GM18868 (cell line): ENCODE results near the gene PAMR1.
"Not testable (repeated sequence)": the region's sequence is repeated elsewhere in the genome, so short reads cannot be mapped to it uniquely, and the experiment has no call there.

Source experiments
- ATAC-seq: cut with Tn5 transposase; IDR thresholded peaks from one replicate; pipeline ENCODE4 v1.9.1; 2021; ENCODE audit warnings: mild to moderate bottlenecking, moderate library complexity; ENCODE audit not compliant: unreplicated experiment

The PAMR1 gene

GRCh38 chr11:35525501-35526175 lies at the start of gene PAMR1:
PAMR1 (minus strand) TSS chr11:35525616; CDS start chr11:35525585, 31 bp downstream.
- no peak for ATAC-seq

GRCh38 chr11:35571696-35572095 lies 46.3 kb upstream of the PAMR1 start:
- ATAC-seq: no peak

GRCh38 chr11:35567737-35568465 lies 42.5 kb upstream of the PAMR1 start:
- no peak for ATAC-seq

GRCh38 chr11:35566885-35567284 lies 41.5 kb upstream of the PAMR1 start:
- ATAC-seq: no peak

- ATAC-seq: no peak
Observed at GRCh38 chr11:35566181-35566580, 40.8 kb upstream of the PAMR1 start.

GRCh38 chr11:35564245-35564595 lies 38.8 kb upstream of the PAMR1 start:
- ATAC-seq: no peak

GRCh38 chr11:35563484-35564244 lies 38.2 kb upstream of the PAMR1 start:
- no peak for ATAC-seq

- no peak for ATAC-seq
Observed at GRCh38 chr11:35559949-35560348, 34.5 kb upstream of the PAMR1 start.

GRCh38 chr11:35558513-35558912 lies 33.1 kb upstream of the PAMR1 start:
- ATAC-seq: no peak

- no peak for ATAC-seq
Observed at GRCh38 chr11:35555488-35555887, 30.1 kb upstream of the PAMR1 start.

- no peak for ATAC-seq
Observed at GRCh38 chr11:35554491-35555437, 29.3 kb upstream of the PAMR1 start.

GRCh38 chr11:35553831-35554230 lies 28.4 kb upstream of the PAMR1 start:
- no peak for ATAC-seq

GRCh38 chr11:35553021-35553420 lies 27.6 kb upstream of the PAMR1 start:
- no peak for ATAC-seq

GRCh38 chr11:35552616-35553015 lies 27.2 kb upstream of the PAMR1 start:
- no peak for ATAC-seq

- ATAC-seq: no peak
Observed at GRCh38 chr11:35550374-35551036, 25.1 kb upstream of the PAMR1 start.

- ATAC-seq: no peak
Observed at GRCh38 chr11:35549787-35550186, 24.4 kb upstream of the PAMR1 start.

- no peak for ATAC-seq
Observed at GRCh38 chr11:35548925-35549561, 23.6 kb upstream of the PAMR1 start.

- not testable (repeated sequence) for ATAC-seq
Observed at GRCh38 chr11:35547995-35548394, 22.6 kb upstream of the PAMR1 start.

GRCh38 chr11:35546317-35546716 lies 20.9 kb upstream of the PAMR1 start:
- ATAC-seq: no peak
